Fibroblast of lung (primary cell): ENCODE data around the gene SIRT4. TPM values are rescaled to one million over a fixed set of nuclear protein-coding genes. Genes with fewer than 3 reads are reported as not detected.
A peak's percentile ranks its signal among the peaks of the same experiment; 100 is the strongest.

Source experiments
- DNase-seq, 2 donors: peaks; one replicate each; pipeline versions ENCODE4 v3.0.0 to v3.0.0-alpha.2; 2010; ENCODE audit warnings: low read depth in 2 of 2
- H2AFZ ChIP-seq: 2 replicates; pipeline ENCODE4 v1.5.1; 2012; ENCODE audit warnings: low read length, control low read depth, inconsistent platforms
- H3K27ac ChIP-seq: 2 replicates; pipeline ENCODE4 v1.5.1; 2011; ENCODE audit warnings: low read length, control low read depth; ENCODE audit not compliant: insufficient read depth
- H3K27me3 ChIP-seq: 2 replicates; pipeline ENCODE4 v1.5.1; 2011; ENCODE audit warnings: mild to moderate bottlenecking, low read length; ENCODE audit not compliant: control insufficient read depth, insufficient read depth
- H3K36me3 ChIP-seq: 2 replicates; pipeline ENCODE4 v1.5.1; 2011; ENCODE audit warnings: low read length; ENCODE audit not compliant: control insufficient read depth, insufficient read depth
- H3K4me1 ChIP-seq: 2 replicates; pipeline ENCODE4 v1.5.1; 2011; ENCODE audit warnings: low read length; ENCODE audit not compliant: control insufficient read depth, insufficient read depth; ENCODE audit errors: extremely low read depth
- H3K4me2 ChIP-seq: 2 replicates; pipeline ENCODE4 v1.5.1; 2011; ENCODE audit warnings: low read length, control low read depth; ENCODE audit not compliant: insufficient read depth; ENCODE audit errors: extremely low read depth
- H3K4me3 ChIP-seq, 4 experiments: fragments of 200-600 bp in 1 of 4; sonication (generic) in 1 of 4; replicated peaks in 1 of 4; 2 replicates each; pipeline ENCODE4 v1.5.1; 2011 to 2016; ENCODE audit warnings: low read length in 4 of 4, low read depth in 3 of 4, mild to moderate bottlenecking in 3 of 4, control low read depth in 2 of 4, inconsistent platforms in 1 of 4, mixed read lengths in 1 of 4; ENCODE audit not compliant: insufficient read depth in 1 of 4; ENCODE audit errors: control extremely low read depth in 1 of 4
- H3K79me2 ChIP-seq: 2 replicates; pipeline ENCODE4 v1.5.1; 2012; ENCODE audit warnings: mild to moderate bottlenecking, low read length, inconsistent platforms; ENCODE audit not compliant: control insufficient read depth, insufficient read depth
- H3K9ac ChIP-seq: 2 replicates; pipeline ENCODE4 v1.5.1; 2011; ENCODE audit warnings: mild to moderate bottlenecking, low read length, control low read depth; ENCODE audit not compliant: insufficient read depth
- H3K9me3 ChIP-seq: 2 replicates; pipeline ENCODE4 v1.5.1; 2012; ENCODE audit warnings: low read depth, low read length; ENCODE audit not compliant: control insufficient read depth, insufficient read depth
- H4K20me1 ChIP-seq: 2 replicates; pipeline ENCODE4 v1.5.1; 2011; ENCODE audit warnings: low read length; ENCODE audit not compliant: control insufficient read depth, insufficient read depth; ENCODE audit errors: extremely low read depth
- EZH2 ChIP-seq: IDR thresholded peaks from 2 replicates; pipeline ENCODE4 v1.5.1; 2012; ENCODE audit warnings: low read length, control low read depth, mild to moderate bottlenecking; ENCODE audit errors: missing control alignments
- polyA plus RNA-seq, 2 donors: library from polyadenylated mRNA; depleted of rRNA in 1 of 2; stranded (reverse) in 1 of 2; unstranded in 1 of 2; fragments of >200 nt; gene quantifications; 2 replicates each; pipeline ENCODE4 v1.2.1, GENCODE V29; 2011 to 2012; ENCODE audit warnings: missing spikeins in 1 of 2
- total RNA-seq: library from RNA; depleted of rRNA; stranded (reverse); fragments of >200 nt; gene quantifications from 2 replicates; pipeline ENCODE4 v1.2.1, GENCODE V29; 2014
- TF ChIP-seq, protein P1 (sequence below), 2 donors: IDR thresholded peaks in 1 of 2; conservative IDR thresholded peaks in 1 of 2; 1 replicate in 1 of 2; 2 replicates in 1 of 2; pipeline ENCODE4 v1.5.1; 2011 to 2012; ENCODE audit warnings: low read length in 2 of 2, control low read depth in 1 of 2, inconsistent platforms in 1 of 2, low read depth in 1 of 2, mild to moderate bottlenecking in 1 of 2

Gene SIRT4
- total and polyA plus RNA-seq, 2 donors (not counting 1 experiment from before 2014, with no cell fraction given): 1.2 to 2.5 TPM

DNA sequence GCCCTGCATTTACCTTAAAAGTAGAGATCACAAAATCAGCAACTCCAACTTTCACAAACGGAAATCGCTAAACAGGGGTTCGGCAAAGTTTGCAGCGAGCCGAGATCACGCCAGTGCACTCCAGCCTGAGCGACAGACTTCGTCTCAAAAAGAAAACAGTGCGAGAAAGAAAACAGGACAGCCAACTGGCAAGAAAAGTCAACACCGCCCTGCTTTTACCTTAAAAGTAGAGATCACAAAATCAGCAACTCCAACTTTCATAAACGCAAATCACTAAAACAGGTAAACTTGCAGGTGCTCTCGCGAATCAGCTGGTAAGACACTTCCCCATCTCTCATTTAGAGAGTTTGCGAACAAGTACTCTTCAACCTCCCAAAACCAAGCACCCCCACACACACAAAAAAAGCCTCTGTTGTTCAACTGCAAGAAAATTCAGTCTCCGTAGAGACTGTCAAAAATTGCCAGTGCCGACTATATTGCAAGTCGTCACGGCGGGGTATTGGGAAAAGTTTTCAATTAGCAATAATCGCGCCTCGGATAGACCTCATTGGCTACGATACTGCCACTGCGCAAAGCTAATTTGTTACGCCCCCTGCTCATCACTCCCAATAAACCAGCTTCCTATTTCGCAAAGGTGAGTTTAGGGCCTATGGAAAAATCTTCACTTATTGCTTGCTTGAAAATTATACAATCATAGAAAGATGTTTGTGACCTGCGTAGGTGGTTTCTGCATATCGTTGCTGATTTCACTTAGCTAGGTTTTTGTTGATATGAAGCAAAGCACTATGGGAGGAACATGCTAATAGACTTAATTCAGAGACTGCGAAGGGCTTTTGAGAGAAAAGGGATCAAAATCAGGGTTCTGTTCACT is 9.2 kb upstream of the SIRT4 start, which contains the start of gene RNU4-1:
RNU4-1 (minus strand) TSS at position 577 of the 871 bp plus-strand sequence.
- peak within 1 kb of the TSS; percentile 98 for H3K9ac ChIP-seq
- no peaks in the 10 kb centered on the region for H3K27me3 ChIP-seq
- TF ChIP-seq, protein P1, sequence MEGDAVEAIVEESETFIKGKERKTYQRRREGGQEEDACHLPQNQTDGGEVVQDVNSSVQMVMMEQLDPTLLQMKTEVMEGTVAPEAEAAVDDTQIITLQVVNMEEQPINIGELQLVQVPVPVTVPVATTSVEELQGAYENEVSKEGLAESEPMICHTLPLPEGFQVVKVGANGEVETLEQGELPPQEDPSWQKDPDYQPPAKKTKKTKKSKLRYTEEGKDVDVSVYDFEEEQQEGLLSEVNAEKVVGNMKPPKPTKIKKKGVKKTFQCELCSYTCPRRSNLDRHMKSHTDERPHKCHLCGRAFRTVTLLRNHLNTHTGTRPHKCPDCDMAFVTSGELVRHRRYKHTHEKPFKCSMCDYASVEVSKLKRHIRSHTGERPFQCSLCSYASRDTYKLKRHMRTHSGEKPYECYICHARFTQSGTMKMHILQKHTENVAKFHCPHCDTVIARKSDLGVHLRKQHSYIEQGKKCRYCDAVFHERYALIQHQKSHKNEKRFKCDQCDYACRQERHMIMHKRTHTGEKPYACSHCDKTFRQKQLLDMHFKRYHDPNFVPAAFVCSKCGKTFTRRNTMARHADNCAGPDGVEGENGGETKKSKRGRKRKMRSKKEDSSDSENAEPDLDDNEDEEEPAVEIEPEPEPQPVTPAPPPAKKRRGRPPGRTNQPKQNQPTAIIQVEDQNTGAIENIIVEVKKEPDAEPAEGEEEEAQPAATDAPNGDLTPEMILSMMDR (conservative IDR thresholded peaks at IDR 0.05 in 1 of 2, IDR thresholded peaks at IDR 0.05 in 1 of 2; ENCODE audit: low read depth in 1 of 2, low read length in 2 of 2): no peak
- no peak for TF ChIP-seq EZH2
- peak within 1 kb of the TSS; percentile 74 for H3K4me2 ChIP-seq
- no peaks in the 10 kb centered on the region for H3K36me3 ChIP-seq
- H4K20me1 ChIP-seq: no peaks in the 10 kb centered on the region
- peak within 1 kb of the TSS; percentile 11 to 82 (median 38) for H3K4me3 ChIP-seq
- peak within 1 kb of the TSS; percentile 71 for H2AFZ ChIP-seq
- no peaks in the 10 kb centered on the region for H3K9me3 ChIP-seq
- H3K79me2 ChIP-seq: no peaks in the 10 kb centered on the region
- peaks cover 4% of the 10 kb centered on the region for H3K4me1 ChIP-seq
- peak within 1 kb of the TSS; percentile 100 for H3K27ac ChIP-seq
- DNase-seq: peak; percentile 94 to 96

GRCh38 chr12:120314220-120314619 is 12.1 kb downstream of the SIRT4 start:
- peaks cover 3% of the 10 kb centered on the region for H3K4me1 ChIP-seq
- no peak overlapping the region for H3K4me3 ChIP-seq
- no peak overlapping the region for H3K27ac ChIP-seq
- no peak overlapping the region for H3K4me2 ChIP-seq
- H3K9me3 ChIP-seq: no peaks in the 10 kb centered on the region
- no peak overlapping the region for H2AFZ ChIP-seq
- no peaks in the 10 kb centered on the region for H4K20me1 ChIP-seq
- no peak overlapping the region for H3K9ac ChIP-seq
- no peaks in the 10 kb centered on the region for H3K79me2 ChIP-seq
- no peaks in the 10 kb centered on the region for H3K27me3 ChIP-seq
- H3K36me3 ChIP-seq: no peaks in the 10 kb centered on the region
- no peak for DNase-seq
- TF ChIP-seq, protein P1 (conservative IDR thresholded peaks at IDR 0.05 in 1 of 2, IDR thresholded peaks at IDR 0.05 in 1 of 2; ENCODE audit: low read depth in 1 of 2, low read length in 2 of 2): no peak
- TF ChIP-seq EZH2: no peak

DNA sequence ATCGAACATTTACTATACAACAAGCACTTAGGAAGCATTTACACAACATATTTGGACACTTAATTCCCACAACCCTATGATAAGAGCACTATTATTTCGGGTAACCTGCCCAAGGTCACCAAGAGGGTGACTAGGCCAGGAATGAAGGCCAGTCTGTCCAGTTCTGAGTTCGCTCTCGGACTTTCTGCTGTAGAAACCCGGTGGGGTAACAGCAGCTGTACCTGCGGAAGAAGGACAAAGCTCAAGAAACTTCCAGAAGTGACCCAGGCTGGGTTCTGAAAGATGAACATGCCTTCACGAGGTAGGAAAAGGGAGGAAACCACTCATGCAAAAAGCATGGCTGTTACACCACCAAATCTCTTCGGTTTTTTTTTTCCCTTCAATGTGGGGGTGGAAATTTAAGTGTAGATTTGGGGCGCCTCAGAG is 14.7 kb downstream of the SIRT4 start:
- Histone ChIP-seq H4K20me1 (no peaks in the 10 kb centered on the region), H3K27ac (peak overlapping the region; percentile 39)
- TF ChIP-seq EZH2: no peak
- TF ChIP-seq, protein P1 (conservative IDR thresholded peaks at IDR 0.05 in 1 of 2, IDR thresholded peaks at IDR 0.05 in 1 of 2; ENCODE audit: low read depth in 1 of 2, low read length in 2 of 2): no peak

More for the DNA sequence above, 14.7 kb downstream of the SIRT4 start:
- H3K9me3 ChIP-seq: no peaks in the 10 kb centered on the region
- peaks cover 10% of the 10 kb centered on the region for H3K27me3 ChIP-seq
- H2AFZ ChIP-seq: peak overlapping the region; percentile 63
- DNase-seq: peak in 1 of 2 donors; percentile 34
- peak overlapping the region; percentile 61 for H3K4me2 ChIP-seq
- H3K4me1 ChIP-seq: peaks cover 3% of the 10 kb centered on the region
- H3K4me3 ChIP-seq: peak overlapping the region; percentile 18 to 89 (median 56)
- no peaks in the 10 kb centered on the region for H3K79me2 ChIP-seq
- no peaks in the 10 kb centered on the region for H3K36me3 ChIP-seq
- H3K9ac ChIP-seq: peak overlapping the region; percentile 28
